ENCODE measurements around the gene RNF169. TPM values are rescaled to one million over a fixed set of nuclear protein-coding genes. Genes with fewer than 3 reads are reported as not detected.

Gene RNF169
- total RNA-seq, 4 donors from 2014 or later: 24.1 to 30.2 (median 27.5) TPM

DNA sequence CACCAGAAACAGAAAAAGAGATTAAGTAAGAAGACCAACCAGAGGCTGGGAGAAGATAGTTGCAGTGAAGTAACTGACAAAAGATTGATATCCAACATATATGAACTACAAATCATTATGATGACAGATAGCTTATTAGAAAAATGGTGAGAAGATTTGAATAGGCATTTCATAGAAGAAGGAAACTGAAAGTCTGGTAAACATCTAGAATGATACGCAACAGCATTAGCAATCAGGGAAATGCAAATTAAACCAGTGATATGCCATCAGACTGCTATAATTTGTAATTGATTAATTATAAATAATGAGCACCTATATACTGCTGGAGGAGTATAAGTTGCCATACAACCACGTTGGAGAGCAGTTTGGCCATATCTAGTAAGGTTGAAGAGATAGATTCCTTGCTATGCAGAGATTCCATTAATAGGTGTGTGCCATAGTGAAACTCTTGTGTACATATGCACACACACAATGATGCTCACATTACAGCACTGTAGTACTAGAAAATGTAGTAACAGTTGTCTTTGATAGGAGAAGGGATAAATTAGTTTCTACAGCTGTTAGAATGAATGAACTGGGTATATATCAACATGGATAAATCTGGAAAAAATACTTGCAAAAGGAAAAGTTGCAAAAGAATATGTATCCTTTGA, 20.5 kb downstream of the RNF169 start:
- Histone ChIP-seq H3K4me1 (peaks cover 0 to 7% of the 10 kb centered on the region in 2 donors), H3K27me3 (no peaks in the 10 kb centered on the region), H3K27ac (no peak overlapping the region), H3K9me3 (no peaks in the 10 kb centered on the region), H3K4me3 (replicated peaks in 1 of 3) (no peak overlapping the region), H3K36me3 (no peaks in the 10 kb centered on the region)
- DNase-seq: no peak
- intact Hi-C loops (cut with DNase I): no loop called here
- TF ChIP-seq, protein P1, sequence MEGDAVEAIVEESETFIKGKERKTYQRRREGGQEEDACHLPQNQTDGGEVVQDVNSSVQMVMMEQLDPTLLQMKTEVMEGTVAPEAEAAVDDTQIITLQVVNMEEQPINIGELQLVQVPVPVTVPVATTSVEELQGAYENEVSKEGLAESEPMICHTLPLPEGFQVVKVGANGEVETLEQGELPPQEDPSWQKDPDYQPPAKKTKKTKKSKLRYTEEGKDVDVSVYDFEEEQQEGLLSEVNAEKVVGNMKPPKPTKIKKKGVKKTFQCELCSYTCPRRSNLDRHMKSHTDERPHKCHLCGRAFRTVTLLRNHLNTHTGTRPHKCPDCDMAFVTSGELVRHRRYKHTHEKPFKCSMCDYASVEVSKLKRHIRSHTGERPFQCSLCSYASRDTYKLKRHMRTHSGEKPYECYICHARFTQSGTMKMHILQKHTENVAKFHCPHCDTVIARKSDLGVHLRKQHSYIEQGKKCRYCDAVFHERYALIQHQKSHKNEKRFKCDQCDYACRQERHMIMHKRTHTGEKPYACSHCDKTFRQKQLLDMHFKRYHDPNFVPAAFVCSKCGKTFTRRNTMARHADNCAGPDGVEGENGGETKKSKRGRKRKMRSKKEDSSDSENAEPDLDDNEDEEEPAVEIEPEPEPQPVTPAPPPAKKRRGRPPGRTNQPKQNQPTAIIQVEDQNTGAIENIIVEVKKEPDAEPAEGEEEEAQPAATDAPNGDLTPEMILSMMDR (IDR thresholded peaks at IDR 0.05): no peak
- no peak for TF ChIP-seq POLR2A (IDR thresholded peaks at IDR 0.05)
- 83 to 92% methylated on average over 2 of the region's 2 CpGs for WGBS, 2 donors

GRCh38 chr11:74770456-74770855, 21.8 kb downstream of the RNF169 start:
- intact Hi-C loops (cut with DNase I): no loop called here
- Histone ChIP-seq H3K27ac (no peak overlapping the region), H3K4me3 (replicated peaks in 1 of 3) (no peak overlapping the region), H3K36me3 (no peaks in the 10 kb centered on the region), H3K27me3 (no peaks in the 10 kb centered on the region), H3K4me1 (peaks cover 0 to 7% of the 10 kb centered on the region in 2 donors), H3K9me3 (no peaks in the 10 kb centered on the region)
- WGBS, 2 donors: 74 to 82% methylated on average over 5 of the region's 5 CpGs
- TF ChIP-seq POLR2A (IDR thresholded peaks at IDR 0.05): no peak
- no peak for DNase-seq

- Histone ChIP-seq H3K27ac (no peak overlapping the region), H3K27me3 (no peaks in the 10 kb centered on the region), H3K4me3 (replicated peaks in 1 of 3) (no peak overlapping the region), H3K36me3 (no peaks in the 10 kb centered on the region), H3K9me3 (no peaks in the 10 kb centered on the region), H3K4me1 (peaks cover 0 to 7% of the 10 kb centered on the region in 2 donors)
- WGBS, 2 donors: 95 to 97% methylated on average over 3 of the region's 3 CpGs
- DNase-seq: no peak
- TF ChIP-seq, protein P1 (IDR thresholded peaks at IDR 0.05): no peak
- TF ChIP-seq POLR2A (IDR thresholded peaks at IDR 0.05): no peak
- intact Hi-C loops (cut with DNase I): no loop called here
Measured at GRCh38 chr11:74771139-74771538, 22.5 kb downstream of the RNF169 start.

DNA sequence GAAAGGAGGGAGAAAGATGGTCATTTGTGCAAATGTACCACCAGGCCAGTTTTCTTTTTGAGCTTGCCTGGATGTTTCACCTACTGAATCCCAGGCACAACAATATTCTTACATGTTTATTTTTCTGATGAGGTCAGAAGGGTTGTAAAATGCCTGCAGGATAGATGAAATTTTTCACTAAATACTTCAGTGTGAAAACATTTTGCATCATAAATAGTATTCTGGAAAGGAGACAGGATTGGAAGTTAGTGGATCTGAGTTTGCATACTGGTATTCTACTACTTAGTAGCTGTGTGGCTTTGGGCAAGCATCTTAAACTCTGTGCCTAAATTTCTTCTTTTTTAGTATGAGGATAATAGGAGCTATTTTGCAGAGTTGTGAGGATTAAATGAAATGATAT, 24.8 kb downstream of the RNF169 start:
- no peaks in the 10 kb centered on the region for H3K36me3 ChIP-seq
- H3K27me3 ChIP-seq: no peaks in the 10 kb centered on the region
- H3K27ac ChIP-seq: no peak overlapping the region
- no peaks in the 10 kb centered on the region for H3K9me3 ChIP-seq
- H3K4me1 ChIP-seq: peaks cover 0 to 3% of the 10 kb centered on the region in 2 donors
- TF ChIP-seq POLR2A (IDR thresholded peaks at IDR 0.05): no peak
- TF ChIP-seq, protein P1 (IDR thresholded peaks at IDR 0.05): no peak
- no peak for DNase-seq
- H3K4me3 ChIP-seq (replicated peaks in 1 of 3): no peak overlapping the region
- intact Hi-C loops (cut with DNase I): no loop called here

DNA sequence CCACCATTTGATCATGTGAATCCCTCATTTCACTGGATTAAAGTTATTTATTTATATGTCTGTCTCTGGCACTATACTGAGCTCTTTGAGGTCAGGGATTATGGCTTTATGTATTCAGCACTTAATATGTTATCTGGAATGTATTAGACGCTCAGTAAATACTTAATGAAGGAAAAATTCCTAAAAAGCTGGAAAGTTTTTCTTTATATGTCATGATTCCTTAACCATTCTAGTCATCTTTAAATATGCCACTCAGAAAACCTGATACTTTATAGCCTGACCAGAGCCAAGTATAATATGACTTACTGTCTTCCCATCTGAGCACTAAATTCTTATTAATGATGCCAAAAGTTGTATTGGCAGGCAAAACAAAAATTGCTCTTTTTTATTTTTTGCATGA, 27.1 kb downstream of the RNF169 start:
- no peaks in the 10 kb centered on the region for H3K27me3 ChIP-seq
- intact Hi-C loops (cut with DNase I): no loop called here
- no peak for TF ChIP-seq POLR2A (IDR thresholded peaks at IDR 0.05)
- TF ChIP-seq, protein P1 (IDR thresholded peaks at IDR 0.05): no peak
- H3K4me1 ChIP-seq: no peaks in the 10 kb centered on the region
- WGBS, 2 donors: 90 to 96% methylated on average over 1 of the region's 1 CpG
- no peaks in the 10 kb centered on the region for H3K9me3 ChIP-seq
- no peaks in the 10 kb centered on the region for H3K36me3 ChIP-seq
- H3K4me3 ChIP-seq (replicated peaks in 1 of 3): no peak overlapping the region
- H3K27ac ChIP-seq: no peak overlapping the region
- no peak for DNase-seq

All from thyroid gland (tissue), 4 donors.